WTC11 (cell line): ENCODE data around the gene SULT2B1.

Source experiments
- ARID4B ChIP-seq: sonication (generic); formaldehyde crosslinking; IDR thresholded peaks from 2 replicates; pipeline ENCODE4 v1.8.0; 2023; ENCODE audit warnings: missing genetic modification reagents, mild to moderate bottlenecking, borderline replicate concordance
- ATF3 ChIP-seq: sonication (generic); formaldehyde crosslinking; conservative IDR thresholded peaks from 2 replicates; pipeline ENCODE4 v1.8.1; 2022; ENCODE audit warnings: mild to moderate bottlenecking, missing genetic modification reagents
- CTCF ChIP-seq: fragments of 200-600 bp; IDR thresholded peaks from 2 replicates; pipeline ENCODE4 v1.8.0; 2022; ENCODE audit warnings: antibody characterized with exemption
- KAT7 ChIP-seq: sonication (generic); formaldehyde crosslinking; IDR thresholded peaks from 2 replicates; pipeline ENCODE4 v1.8.1; 2023; ENCODE audit warnings: missing genetic modification reagents, mild to moderate bottlenecking, borderline replicate concordance
- NFATC4 ChIP-seq: fragments of 250-450 bp; sonication (Bioruptor Pico); IDR thresholded peaks from 2 replicates; pipeline ENCODE4 v1.9.0; 2021; ENCODE audit warnings: mild to moderate bottlenecking
- NFE2L1 ChIP-seq: sonication (generic); formaldehyde crosslinking; IDR thresholded peaks from 2 replicates; pipeline ENCODE4 v1.8.1; 2023; ENCODE audit warnings: missing genetic modification reagents
- SMAD4 ChIP-seq: sonication (generic); formaldehyde crosslinking; IDR thresholded peaks from 2 replicates; pipeline ENCODE4 v1.8.0; 2022; ENCODE audit warnings: mild to moderate bottlenecking, missing genetic modification reagents

GRCh38 chr19:48510421-48511268 lies 41.3 kb upstream of the SULT2B1 start:
- TF ChIP-seq NFATC4 (CRISPR knock-in tag) (no peak), NFE2L1 (CRISPR knock-in tag) (no peak), CTCF (no peak), ARID4B (CRISPR knock-in tag) (no peak), ATF3 (no peak), SMAD4 (CRISPR knock-in tag) (no peak), KAT7 (CRISPR knock-in tag) (no peak)
